Measurements from ENCODE around the gene LETM1. TPM values are rescaled to one million over a fixed set of nuclear protein-coding genes. Genes with fewer than 3 reads are reported as not detected.

The LETM1 gene
- total and polyA plus RNA-seq, 10 donors: 6.5 to 47.7 (median 34.7) TPM

DNA sequence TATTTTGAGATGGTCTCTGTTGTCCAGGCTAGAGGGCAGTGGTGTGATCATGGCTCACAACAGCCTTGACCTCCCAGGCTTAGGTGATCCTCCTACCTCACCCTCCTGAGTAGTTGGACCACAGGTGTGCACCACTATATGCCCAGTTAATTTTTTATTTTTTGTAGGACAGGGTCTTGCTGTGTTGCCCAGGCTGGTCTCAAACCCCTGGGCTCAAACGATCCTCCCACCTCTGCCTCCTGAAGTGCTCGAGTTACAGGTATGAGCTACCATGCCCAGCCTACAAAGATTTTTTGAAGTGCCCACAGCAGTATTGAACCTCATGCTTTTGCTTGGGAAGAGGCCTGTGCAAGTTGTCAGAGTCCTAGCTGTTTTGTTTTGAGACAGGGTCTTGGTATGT is 46.3 kb upstream of the LETM1 start:
- H3K36me3 ChIP-seq: peaks cover 0 to 68% (median 26%) of the 10 kb centered on the region in 6 donors
- intact Hi-C loops (cut with DNase I; ENCODE audit: low total_unique reads): no loop called here
- 84 to 97% (median 92%) methylated on average over 2 of the region's 2 CpGs for WGBS, 5 donors

DNA sequence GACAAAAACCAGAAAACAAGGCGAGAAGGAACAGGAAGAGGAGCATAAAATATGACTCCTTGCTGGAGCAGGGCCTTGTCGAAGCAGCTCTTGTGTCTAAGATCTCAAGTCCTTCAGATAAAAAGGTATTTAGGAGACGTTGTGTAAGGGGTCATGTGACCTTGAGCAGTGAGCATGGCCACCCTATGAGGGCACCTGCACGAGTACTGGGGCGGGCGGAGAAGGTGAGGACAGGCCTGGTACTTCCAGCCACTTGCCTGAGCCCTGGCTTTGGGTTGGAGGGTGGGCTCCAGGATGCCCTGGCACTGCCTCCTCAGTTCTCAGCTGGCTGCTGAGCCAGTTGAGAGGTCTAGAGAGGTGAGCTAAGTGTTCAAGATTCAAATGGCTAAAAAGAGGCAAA is 45.2 kb upstream of the LETM1 start:
- intact Hi-C loops (cut with DNase I; ENCODE audit: low total_unique reads): no loop called here
- Histone ChIP-seq H3K36me3 (peaks cover 0 to 63% (median 24%) of the 10 kb centered on the region in 6 donors), H3K4me1 (peaks cover 0 to 11% (median 8%) of the 10 kb centered on the region in 6 donors), H3K9me3 (no peaks in the 10 kb centered on the region), H3K27ac (no peak overlapping the region), H3K4me3 (no peak overlapping the region), H3K27me3 (replicated peaks in 1 of 7) (no peaks in the 10 kb centered on the region)
- 81 to 87% (median 87%) methylated on average over 6 of the region's 6 CpGs for WGBS, 5 donors
- DNase-seq: no peak
- TF ChIP-seq POLR2AphosphoS5 (IDR thresholded peaks at IDR 0.05): no peak
- TF ChIP-seq POLR2A (IDR thresholded peaks at IDR 0.05): no peak
- TF ChIP-seq, protein P1, sequence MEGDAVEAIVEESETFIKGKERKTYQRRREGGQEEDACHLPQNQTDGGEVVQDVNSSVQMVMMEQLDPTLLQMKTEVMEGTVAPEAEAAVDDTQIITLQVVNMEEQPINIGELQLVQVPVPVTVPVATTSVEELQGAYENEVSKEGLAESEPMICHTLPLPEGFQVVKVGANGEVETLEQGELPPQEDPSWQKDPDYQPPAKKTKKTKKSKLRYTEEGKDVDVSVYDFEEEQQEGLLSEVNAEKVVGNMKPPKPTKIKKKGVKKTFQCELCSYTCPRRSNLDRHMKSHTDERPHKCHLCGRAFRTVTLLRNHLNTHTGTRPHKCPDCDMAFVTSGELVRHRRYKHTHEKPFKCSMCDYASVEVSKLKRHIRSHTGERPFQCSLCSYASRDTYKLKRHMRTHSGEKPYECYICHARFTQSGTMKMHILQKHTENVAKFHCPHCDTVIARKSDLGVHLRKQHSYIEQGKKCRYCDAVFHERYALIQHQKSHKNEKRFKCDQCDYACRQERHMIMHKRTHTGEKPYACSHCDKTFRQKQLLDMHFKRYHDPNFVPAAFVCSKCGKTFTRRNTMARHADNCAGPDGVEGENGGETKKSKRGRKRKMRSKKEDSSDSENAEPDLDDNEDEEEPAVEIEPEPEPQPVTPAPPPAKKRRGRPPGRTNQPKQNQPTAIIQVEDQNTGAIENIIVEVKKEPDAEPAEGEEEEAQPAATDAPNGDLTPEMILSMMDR (IDR thresholded peaks at IDR 0.05 in 8 of 11, conservative IDR thresholded peaks at IDR 0.05 in 3 of 11): no peak

More for the DNA sequence above, 46.3 kb upstream of the LETM1 start:
- Histone ChIP-seq H3K27ac (no peak overlapping the region), H3K27me3 (replicated peaks in 1 of 7) (no peaks in the 10 kb centered on the region), H3K4me1 (peaks cover 0 to 23% (median 8%) of the 10 kb centered on the region in 6 donors), H3K9me3 (no peaks in the 10 kb centered on the region), H3K4me3 (no peak overlapping the region)
- TF ChIP-seq, protein P1 (IDR thresholded peaks at IDR 0.05 in 8 of 11, conservative IDR thresholded peaks at IDR 0.05 in 3 of 11): no peak
- no peak for TF ChIP-seq POLR2AphosphoS5 (IDR thresholded peaks at IDR 0.05)
- TF ChIP-seq POLR2A (IDR thresholded peaks at IDR 0.05): no peak
- no peak for DNase-seq

GRCh38 chr4:1900624-1901023 is 44.7 kb upstream of the LETM1 start:
- intact Hi-C loops (cut with DNase I; ENCODE audit: low total_unique reads): no loop called here
- DNase-seq: peak; percentile 12
- TF ChIP-seq, protein P1 (IDR thresholded peaks at IDR 0.05 in 8 of 11, conservative IDR thresholded peaks at IDR 0.05 in 3 of 11): no peak
- TF ChIP-seq POLR2A (IDR thresholded peaks at IDR 0.05) (no peak), POLR2AphosphoS5 (IDR thresholded peaks at IDR 0.05) (no peak)
- peaks cover 0 to 63% (median 21%) of the 10 kb centered on the region in 6 donors for H3K36me3 ChIP-seq
- no peak overlapping the region for H3K27ac ChIP-seq
- WGBS, 5 donors: 90 to 95% (median 93%) methylated on average over 16 of the region's 16 CpGs
- no peaks in the 10 kb centered on the region for H3K27me3 ChIP-seq (replicated peaks in 1 of 7)
- H3K4me3 ChIP-seq: no peak overlapping the region
- H3K9me3 ChIP-seq: no peaks in the 10 kb centered on the region
- peaks cover 0 to 10% (median 8%) of the 10 kb centered on the region in 6 donors for H3K4me1 ChIP-seq

DNA sequence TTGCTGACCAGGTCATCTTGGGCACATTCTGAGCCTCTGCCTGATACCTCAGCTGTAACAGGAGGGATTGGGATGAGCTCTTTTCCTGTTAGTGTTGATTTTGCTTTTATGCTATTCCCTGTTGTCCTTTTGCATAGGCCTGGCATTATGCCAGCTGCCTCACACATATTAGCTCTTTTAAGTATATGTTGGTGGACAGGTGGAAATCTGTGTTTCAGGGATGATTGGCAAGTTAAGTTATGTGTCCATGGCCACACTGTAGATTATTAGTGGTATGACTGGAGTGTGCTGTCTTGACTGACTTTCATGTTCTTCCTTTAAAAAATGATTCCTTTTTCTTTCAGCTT is 44.1 kb upstream of the LETM1 start:
- no peaks in the 10 kb centered on the region for H3K9me3 ChIP-seq
- peaks cover 0 to 59% (median 18%) of the 10 kb centered on the region in 6 donors for H3K36me3 ChIP-seq
- H3K27me3 ChIP-seq (replicated peaks in 1 of 7): no peaks in the 10 kb centered on the region
- DNase-seq: no peak
- H3K4me1 ChIP-seq: peaks cover 0 to 10% (median 8%) of the 10 kb centered on the region in 6 donors
- H3K4me3 ChIP-seq: no peak overlapping the region
- TF ChIP-seq POLR2AphosphoS5 (IDR thresholded peaks at IDR 0.05) (no peak), POLR2A (IDR thresholded peaks at IDR 0.05) (no peak)
- TF ChIP-seq, protein P1 (IDR thresholded peaks at IDR 0.05 in 8 of 11, conservative IDR thresholded peaks at IDR 0.05 in 3 of 11): no peak
- no peak overlapping the region for H3K27ac ChIP-seq
- intact Hi-C loops (cut with DNase I; ENCODE audit: low total_unique reads): no loop called here
